OCI-LY1 (cell line): ENCODE data around the gene LAX1.
"Not testable (repeated sequence)": the region's sequence is repeated elsewhere in the genome, so short reads cannot be mapped to it uniquely, and the experiment has no call there.

Experiments
- H2AFZ ChIP-seq: fragments of 200-600 bp; sonication (generic), shearing (Covaris generic); 2 replicates; pipeline ENCODE4 v1.6.0; 2014; ENCODE audit warnings: antibody characterized with exemption, mild to moderate bottlenecking, low read length
- H3F3A ChIP-seq: fragments of 200-600 bp; sonication (generic), shearing (Covaris generic); 2 replicates; pipeline ENCODE4 v1.6.0; 2014; ENCODE audit warnings: mild to moderate bottlenecking, antibody characterized with exemption, low read length, moderate library complexity; ENCODE audit not compliant: insufficient read depth
- H3K27ac ChIP-seq: fragments of 200-600 bp; sonication (generic); 2 replicates; pipeline ENCODE4 v1.5.1; 2014; ENCODE audit warnings: low read length, mixed run types, mild to moderate bottlenecking, low read depth; ENCODE audit not compliant: poor library complexity, severe bottlenecking
- H3K27me3 ChIP-seq: fragments of 200-600 bp; sonication (generic); 2 replicates; pipeline ENCODE4 v1.6.0; 2014; ENCODE audit warnings: antibody characterized with exemption, mild to moderate bottlenecking, low read length, moderate library complexity; ENCODE audit not compliant: insufficient read depth
- H3K36me3 ChIP-seq: fragments of 200-600 bp; sonication (generic); 2 replicates; pipeline ENCODE4 v1.6.1; 2014; ENCODE audit warnings: mild to moderate bottlenecking, antibody characterized with exemption, low read length, moderate library complexity, mixed read lengths; ENCODE audit not compliant: insufficient read depth
- H3K4me1 ChIP-seq: fragments of 200-600 bp; sonication (generic); 2 replicates; pipeline ENCODE4 v1.5.1; 2014; ENCODE audit warnings: mild to moderate bottlenecking, low read length, moderate library complexity; ENCODE audit not compliant: insufficient read depth, severe bottlenecking
- H3K4me2 ChIP-seq: fragments of 200-600 bp; sonication (generic), shearing (Covaris generic); 2 replicates; pipeline ENCODE4 v1.6.1; 2014; ENCODE audit warnings: low read length
- H3K4me3 ChIP-seq: fragments of 200-600 bp; sonication (generic); 2 replicates; pipeline ENCODE4 v1.5.1; 2014; ENCODE audit warnings: low read length, low read depth, mild to moderate bottlenecking, mixed read lengths; ENCODE audit not compliant: poor library complexity, severe bottlenecking
- H3K79me2 ChIP-seq: fragments of 200-600 bp; shearing (Covaris generic); 2 replicates; pipeline ENCODE4 v1.6.1; 2016; ENCODE audit warnings: mixed run types, low read length, mixed read lengths; ENCODE audit not compliant: insufficient read depth
- H3K9ac ChIP-seq: fragments of 200-600 bp; sonication (generic), shearing (Covaris generic); 2 replicates; pipeline ENCODE4 v1.6.1; 2014; ENCODE audit warnings: mild to moderate bottlenecking, low read length, mixed read lengths
- H3K9me2 ChIP-seq: fragments of 200-600 bp; sonication (generic), shearing (Covaris generic); 2 replicates; pipeline ENCODE4 v1.6.1; 2014; ENCODE audit warnings: low read depth, mild to moderate bottlenecking, low read length, mixed read lengths
- H3K9me3 ChIP-seq: fragments of 200-600 bp; shearing (Covaris generic); 2 replicates; pipeline ENCODE4 v1.6.1; 2014; ENCODE audit warnings: low read length, mixed read lengths
- H4K20me1 ChIP-seq: fragments of 200-600 bp; sonication (generic), shearing (Covaris generic); 2 replicates; pipeline ENCODE4 v1.6.0; 2016; ENCODE audit warnings: mild to moderate bottlenecking, low read length; ENCODE audit not compliant: insufficient read depth
- EZH2 ChIP-seq: fragments of 200-600 bp; sonication (generic), shearing (Covaris generic); IDR thresholded peaks from 2 replicates; pipeline ENCODE4 v1.8.0; 2017; ENCODE audit warnings: borderline replicate concordance, mixed run types, mild to moderate bottlenecking, antibody characterized with exemption, low read length, moderate library complexity, mixed read lengths
- TF ChIP-seq, protein P1 (sequence below): fragments of 200-600 bp; sonication (generic), shearing (Covaris generic); IDR thresholded peaks from 2 replicates; pipeline ENCODE4 v1.5.1; 2017; ENCODE audit warnings: mild to moderate bottlenecking, antibody characterized with exemption, low read length, moderate library complexity, mixed read lengths

LAX1 gene

GRCh38 chr1:203756036-203756435 is 8.9 kb upstream of the LAX1 start:
- Histone ChIP-seq H4K20me1 (no peaks in the 10 kb centered on the region), H3K9ac (peak overlapping the region; percentile 12; the same call in 1 of the 2 replicates), H3K4me2 (peak overlapping the region; percentile 8; the same call in 1 of the 2 replicates), H3K9me3 (no peaks in the 10 kb centered on the region), H3K4me1 (peaks cover 58% of the 10 kb centered on the region), H3F3A (no peaks in the 10 kb centered on the region), H3K79me2 (no peaks in the 10 kb centered on the region), H3K27ac (peak overlapping the region; percentile 94), H3K4me3 (no peak overlapping the region), H3K27me3 (no peaks in the 10 kb centered on the region), H3K36me3 (no peaks in the 10 kb centered on the region), H3K9me2 (no peaks in the 10 kb centered on the region), H2AFZ (no peak overlapping the region)
- TF ChIP-seq, protein P1, sequence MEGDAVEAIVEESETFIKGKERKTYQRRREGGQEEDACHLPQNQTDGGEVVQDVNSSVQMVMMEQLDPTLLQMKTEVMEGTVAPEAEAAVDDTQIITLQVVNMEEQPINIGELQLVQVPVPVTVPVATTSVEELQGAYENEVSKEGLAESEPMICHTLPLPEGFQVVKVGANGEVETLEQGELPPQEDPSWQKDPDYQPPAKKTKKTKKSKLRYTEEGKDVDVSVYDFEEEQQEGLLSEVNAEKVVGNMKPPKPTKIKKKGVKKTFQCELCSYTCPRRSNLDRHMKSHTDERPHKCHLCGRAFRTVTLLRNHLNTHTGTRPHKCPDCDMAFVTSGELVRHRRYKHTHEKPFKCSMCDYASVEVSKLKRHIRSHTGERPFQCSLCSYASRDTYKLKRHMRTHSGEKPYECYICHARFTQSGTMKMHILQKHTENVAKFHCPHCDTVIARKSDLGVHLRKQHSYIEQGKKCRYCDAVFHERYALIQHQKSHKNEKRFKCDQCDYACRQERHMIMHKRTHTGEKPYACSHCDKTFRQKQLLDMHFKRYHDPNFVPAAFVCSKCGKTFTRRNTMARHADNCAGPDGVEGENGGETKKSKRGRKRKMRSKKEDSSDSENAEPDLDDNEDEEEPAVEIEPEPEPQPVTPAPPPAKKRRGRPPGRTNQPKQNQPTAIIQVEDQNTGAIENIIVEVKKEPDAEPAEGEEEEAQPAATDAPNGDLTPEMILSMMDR: no peak
- no peak for TF ChIP-seq EZH2

GRCh38 chr1:203758749-203759148 is 6.2 kb upstream of the LAX1 start:
- not testable (repeated sequence) for H3F3A ChIP-seq, H4K20me1 ChIP-seq, H3K4me2 ChIP-seq, H3K79me2 ChIP-seq, H3K9ac ChIP-seq, H3K36me3 ChIP-seq, H3K27me3 ChIP-seq, H3K4me3 ChIP-seq, H3K9me3 ChIP-seq, H3K9me2 ChIP-seq
- Histone ChIP-seq H3K4me1 (peaks cover 63% of the 10 kb centered on the region), H2AFZ (0 out of 2 replicates have a peak overlapping the region, but pooled peaks have one; percentile 58), H3K27ac (peak overlapping the region; percentile 75)

DNA sequence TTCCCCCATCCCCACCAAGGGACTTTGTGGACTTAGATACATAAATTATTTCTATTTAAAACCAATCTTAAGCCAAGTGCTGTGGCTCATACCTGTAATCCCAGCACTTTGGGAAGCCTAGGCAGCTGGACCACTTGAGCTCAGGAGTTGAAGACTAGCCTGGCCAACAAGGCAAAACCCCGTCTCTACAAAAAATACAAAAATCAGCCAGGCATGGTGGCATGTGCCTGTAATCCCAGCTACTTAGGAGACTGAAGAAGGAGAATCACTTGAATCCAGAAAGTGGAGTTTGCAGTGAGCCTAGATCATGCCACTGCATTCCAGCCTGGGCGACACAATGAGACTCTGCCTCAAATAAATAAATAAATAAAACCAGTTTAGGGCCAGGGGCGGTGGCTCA is 4.5 kb upstream of the LAX1 start:
- Histone ChIP-seq H3K4me2 (no peak overlapping the region), H3K9me3 (no peaks in the 10 kb centered on the region), H3K9me2 (no peaks in the 10 kb centered on the region), H4K20me1 (no peaks in the 10 kb centered on the region), H3K79me2 (peaks cover 3% of the 10 kb centered on the region), H3K36me3 (no peaks in the 10 kb centered on the region), H3K27ac (peak overlapping the region; percentile 75), H3K9ac (no peak overlapping the region; the same call in 1 of the 2 replicates), H3K4me3 (no peak overlapping the region), H3F3A (no peaks in the 10 kb centered on the region), H2AFZ (no peak overlapping the region), H3K4me1 (peaks cover 63% of the 10 kb centered on the region), H3K27me3 (no peaks in the 10 kb centered on the region)
- TF ChIP-seq, protein P1: no peak
- no peak for TF ChIP-seq EZH2

- H3F3A ChIP-seq, H3K9me2 ChIP-seq, H3K27me3 ChIP-seq, H2AFZ ChIP-seq, H3K9me3 ChIP-seq, H3K9ac ChIP-seq, H3K4me2 ChIP-seq, H3K36me3 ChIP-seq, H3K4me3 ChIP-seq, H4K20me1 ChIP-seq: not testable (repeated sequence)
- Histone ChIP-seq H3K27ac (peak overlapping the region; percentile 33), H3K4me1 (peaks cover 64% of the 10 kb centered on the region), H3K79me2 (peaks cover 15% of the 10 kb centered on the region)
Observed at GRCh38 chr1:203761958-203762357, 3.0 kb upstream of the LAX1 start.
